Large intestine (tissue), 1 donor: Measurements from ENCODE around the gene DLEU7. TPM values are rescaled to one million over a fixed set of nuclear protein-coding genes. Genes with fewer than 3 reads are reported as not detected.

Experiments
- polyA plus RNA-seq: library from polyadenylated mRNA; unstranded; fragments of 120-200 nt; gene quantifications from one replicate; pipeline ENCODE4 v1.2.1, GENCODE V29; 2013

DLEU7 gene
- polyA plus RNA-seq, 1 donor: 0.69 TPM

Other genes with a start within 250 kb of the DLEU7 start
- gene RNASEH2B, start 66.1 kb upstream of the DLEU7 start, polyA plus RNA-seq: 43.7 TPM